SH-SY5Y (cell line): ENCODE data around the gene ANKRD2.

Experiments used
- GATA2 ChIP-seq: IDR thresholded peaks from 2 replicates; pipeline ENCODE4 v1.6.1; 2011; ENCODE audit warnings: mild to moderate bottlenecking, low read depth, low read length
- GATA3 ChIP-seq: IDR thresholded peaks from 2 replicates; pipeline ENCODE4 v1.6.1; 2011; ENCODE audit warnings: low read depth, mild to moderate bottlenecking, low read length, moderate library complexity

The ANKRD2 gene, protein sequence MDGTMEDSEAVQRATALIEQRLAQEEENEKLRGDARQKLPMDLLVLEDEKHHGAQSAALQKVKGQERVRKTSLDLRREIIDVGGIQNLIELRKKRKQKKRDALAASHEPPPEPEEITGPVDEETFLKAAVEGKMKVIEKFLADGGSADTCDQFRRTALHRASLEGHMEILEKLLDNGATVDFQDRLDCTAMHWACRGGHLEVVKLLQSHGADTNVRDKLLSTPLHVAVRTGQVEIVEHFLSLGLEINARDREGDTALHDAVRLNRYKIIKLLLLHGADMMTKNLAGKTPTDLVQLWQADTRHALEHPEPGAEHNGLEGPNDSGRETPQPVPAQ

DNA sequence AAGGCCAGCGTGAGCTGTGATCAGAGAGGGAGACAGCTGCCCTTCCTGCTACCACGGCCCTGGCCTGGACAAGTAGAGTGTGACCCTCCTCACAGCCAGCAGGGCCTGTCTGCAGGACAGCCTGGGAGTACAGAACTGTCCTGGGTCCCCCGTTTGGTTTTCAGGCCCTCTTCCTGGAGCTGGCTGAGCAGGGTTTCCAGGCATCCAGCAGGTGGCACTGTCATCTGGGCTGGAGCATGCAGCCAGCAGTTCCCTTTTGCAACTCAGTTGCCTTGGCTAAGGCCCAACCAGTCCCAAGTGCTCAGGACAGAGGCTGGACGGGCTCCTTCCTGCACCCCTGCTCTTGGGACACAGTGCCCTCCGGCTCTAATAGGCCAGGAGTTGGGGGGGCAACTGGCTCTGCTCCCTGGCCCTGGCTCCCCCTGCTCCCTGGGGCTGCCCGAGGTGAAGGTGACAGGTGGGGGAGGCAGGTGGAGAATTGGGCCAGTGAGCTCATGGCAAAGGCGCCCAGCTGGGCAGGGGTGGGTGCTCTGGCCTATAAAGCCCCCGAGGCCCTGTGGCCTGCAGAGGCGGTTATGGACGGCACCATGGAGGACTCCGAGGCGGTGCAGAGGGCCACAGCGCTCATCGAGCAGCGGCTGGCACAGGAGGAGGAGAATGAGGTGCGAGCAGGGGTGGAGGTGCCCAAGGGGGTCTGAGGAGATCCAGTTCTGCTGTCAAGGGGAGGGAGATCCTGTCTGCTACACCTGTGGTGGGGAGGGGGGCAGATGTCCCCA, at the start of gene ANKRD2:
Gene ANKRD2, plus strand, starts transcription at position 566 of the 776 bp plus-strand sequence. Its CDS starts 10 bp downstream, at position 576.
- TF ChIP-seq GATA2 (no peak), GATA3 (no peak)

DNA sequence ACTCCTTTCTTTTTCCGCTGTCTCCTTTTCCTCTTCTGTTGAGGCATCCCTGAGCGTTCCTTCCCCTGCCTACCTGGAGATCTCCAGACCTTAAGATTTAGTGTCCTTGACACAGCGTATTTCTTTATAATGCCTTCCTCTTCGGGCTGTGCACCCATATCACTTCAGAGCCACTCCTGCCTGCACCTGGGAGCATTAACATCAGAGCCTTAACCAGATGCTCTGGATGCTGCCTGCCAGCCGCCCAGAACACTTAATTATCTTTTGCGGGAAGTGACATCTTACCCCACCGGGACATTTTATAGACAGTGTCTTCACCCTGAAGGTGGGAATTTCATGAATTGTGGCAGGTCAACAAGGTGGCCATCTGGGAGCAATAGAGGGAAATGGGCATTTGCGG, 49.6 kb upstream of the ANKRD2 start:
- no peak for TF ChIP-seq GATA3
- TF ChIP-seq GATA2: no peak

DNA sequence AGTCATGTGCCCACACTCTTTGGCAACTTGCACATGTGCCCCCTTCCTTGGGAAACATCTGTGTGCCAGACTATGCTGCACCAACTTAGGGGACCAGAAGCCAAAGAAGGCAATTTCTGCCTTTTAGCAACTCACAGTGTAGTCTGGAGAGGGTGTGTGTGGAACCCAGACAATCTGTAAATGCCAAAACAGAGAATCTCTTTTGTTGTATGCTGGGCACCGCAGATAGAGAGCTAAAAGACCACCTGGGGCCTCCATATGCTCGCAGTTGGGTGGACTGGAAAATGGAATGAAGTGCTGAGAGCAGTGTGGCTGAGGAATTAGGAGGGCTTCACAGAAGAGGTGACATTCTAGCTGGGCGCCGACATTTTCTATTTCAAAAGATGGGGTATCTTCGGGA, 47.5 kb upstream of the ANKRD2 start:
- no peak for TF ChIP-seq GATA2

DNA sequence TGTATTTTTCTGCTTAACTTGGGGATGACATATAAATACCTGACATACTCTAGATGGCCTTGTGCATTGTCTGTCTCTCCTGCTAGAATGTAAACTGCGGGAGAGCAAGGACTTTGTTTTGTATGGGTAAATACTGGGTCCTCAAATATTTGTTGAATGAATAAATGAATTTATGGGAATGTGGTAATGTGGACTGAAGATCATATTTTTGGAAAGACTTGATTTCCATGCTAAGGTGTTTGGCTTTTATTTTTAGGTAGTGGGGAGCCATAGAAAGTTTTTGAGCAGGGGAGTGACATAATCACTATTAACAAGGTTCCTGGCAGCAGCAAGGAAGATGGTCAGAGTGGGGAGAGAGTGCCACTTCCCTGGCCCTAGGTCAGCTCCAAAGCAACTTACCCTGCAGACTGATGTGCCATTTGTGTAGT, 46.9 kb upstream of the ANKRD2 start:
- TF ChIP-seq GATA2 (no peak), GATA3 (no peak)

DNA sequence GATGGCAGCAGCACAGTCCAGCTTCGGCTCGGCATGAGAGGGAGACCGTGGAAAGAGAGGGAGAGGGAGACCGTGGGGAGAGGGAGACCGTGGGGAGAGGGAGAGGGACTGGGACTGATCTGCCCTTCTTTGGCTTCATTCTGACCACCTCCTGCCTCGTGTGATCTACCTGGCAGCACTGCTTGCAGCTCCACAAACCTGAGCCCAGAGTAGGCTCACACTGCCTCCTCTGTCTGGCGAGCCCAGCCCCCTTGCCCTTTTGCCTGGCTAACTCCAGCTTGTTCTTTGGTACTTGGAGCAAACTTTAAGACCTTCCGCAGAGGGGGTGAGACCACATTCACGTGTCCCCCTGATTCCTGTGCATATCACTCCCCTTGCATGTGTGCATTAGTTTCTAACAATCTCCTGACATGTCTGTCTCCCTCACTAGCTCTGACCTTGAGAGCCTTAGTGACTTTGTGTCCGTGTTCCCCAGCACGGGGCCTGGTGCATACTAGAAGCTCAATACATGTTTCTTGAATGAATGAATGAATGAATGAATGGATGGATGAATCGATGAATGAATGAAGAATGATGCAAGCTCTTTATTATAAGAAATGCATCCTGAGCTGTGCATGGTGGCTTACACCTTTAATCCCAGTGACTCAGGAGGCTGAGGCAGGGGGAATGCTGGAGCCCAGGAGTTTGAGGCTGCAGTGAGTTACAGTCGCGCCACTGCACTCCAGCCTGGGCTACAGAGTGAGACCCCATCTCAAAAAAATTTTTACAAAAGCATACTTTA, 42.7 kb upstream of the ANKRD2 start:
- TF ChIP-seq GATA2 (no peak), GATA3 (no peak)

DNA sequence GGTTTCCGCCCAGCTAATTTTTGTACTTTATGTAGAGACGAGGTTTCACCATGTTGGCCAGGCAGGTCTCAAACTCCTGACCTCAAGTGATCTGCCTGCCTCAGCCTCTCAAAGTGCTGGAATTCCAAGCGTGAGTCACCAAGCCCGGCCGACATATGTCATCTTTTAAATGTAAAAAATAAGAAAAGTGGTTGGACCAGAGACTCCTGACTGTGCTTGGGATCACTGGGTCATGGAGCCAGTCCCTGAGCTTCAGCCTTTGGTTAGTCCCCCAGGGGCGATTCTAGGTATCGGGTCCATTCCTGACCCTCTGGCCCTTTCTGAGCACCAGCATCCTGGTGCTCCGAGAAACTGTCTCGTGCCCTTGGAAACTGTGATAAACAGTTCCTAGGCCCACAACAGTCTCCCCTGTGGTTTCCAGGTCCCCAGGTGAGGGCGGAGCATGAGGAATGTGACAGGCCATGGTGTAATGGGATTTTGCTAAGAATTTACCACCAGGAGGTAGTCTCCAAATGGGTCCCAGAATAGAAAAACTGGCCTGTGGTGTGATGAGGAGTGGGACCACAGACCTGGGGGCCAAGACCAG, 41.1 kb upstream of the ANKRD2 start:
- TF ChIP-seq GATA3 (no peak), GATA2 (no peak)

DNA sequence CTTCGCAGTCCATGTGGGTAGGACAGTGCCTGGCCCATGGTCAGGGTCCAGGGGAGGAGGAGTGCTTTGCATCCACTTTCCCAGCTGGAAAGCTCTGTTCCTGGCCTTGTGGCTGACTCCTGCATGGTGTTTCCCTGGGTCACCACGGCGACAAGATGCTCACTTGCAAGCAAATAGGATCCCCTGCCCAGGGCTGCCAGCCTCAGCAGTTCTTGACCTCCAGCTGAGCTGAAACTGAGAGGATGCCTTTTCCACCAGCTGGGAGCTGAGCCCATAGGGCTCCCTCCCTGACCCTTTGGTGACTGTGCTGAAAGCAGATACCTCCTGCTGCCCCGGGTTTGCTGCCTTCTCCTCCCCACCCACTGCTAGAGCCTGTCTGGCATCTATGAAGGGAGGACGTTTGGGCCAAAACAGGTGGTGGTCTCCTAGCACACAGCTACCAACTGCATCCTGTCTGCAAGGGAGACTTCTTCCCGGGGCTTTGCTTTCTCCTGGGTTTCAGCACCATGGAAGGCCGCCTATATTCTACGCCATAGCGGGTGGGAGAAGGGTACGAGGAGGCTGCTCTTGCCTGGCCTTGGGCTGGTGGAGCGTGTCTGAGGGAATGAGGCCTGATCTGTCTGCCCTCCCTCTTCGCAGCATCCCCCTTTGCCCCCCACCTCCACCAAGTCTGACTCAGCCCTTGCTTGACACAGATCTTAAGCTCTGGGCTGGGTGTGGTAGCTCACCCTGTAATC, 39.5 kb upstream of the ANKRD2 start:
- TF ChIP-seq GATA2 (no peak), GATA3 (no peak)

DNA sequence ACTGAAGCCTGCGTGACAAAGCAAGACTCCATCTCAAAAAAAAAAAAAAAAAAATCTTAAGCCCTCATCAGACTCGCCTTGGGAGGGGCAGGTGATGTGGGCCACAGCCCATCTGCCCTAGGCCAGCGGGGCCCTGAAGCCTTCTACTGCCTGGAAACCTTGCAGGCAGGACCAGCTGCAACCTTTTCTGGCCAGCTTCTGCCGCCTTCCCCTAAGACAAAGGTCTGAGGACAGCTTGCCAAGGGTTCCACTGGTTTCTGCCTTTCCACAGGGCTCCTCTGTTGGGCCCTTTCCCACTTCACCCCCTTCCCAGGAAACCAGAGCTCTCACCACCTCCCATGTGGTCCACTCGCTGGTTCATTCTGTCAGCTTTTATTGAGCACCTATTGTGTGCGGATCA, 38.7 kb upstream of the ANKRD2 start:
- TF ChIP-seq GATA2 (no peak), GATA3 (no peak)

DNA sequence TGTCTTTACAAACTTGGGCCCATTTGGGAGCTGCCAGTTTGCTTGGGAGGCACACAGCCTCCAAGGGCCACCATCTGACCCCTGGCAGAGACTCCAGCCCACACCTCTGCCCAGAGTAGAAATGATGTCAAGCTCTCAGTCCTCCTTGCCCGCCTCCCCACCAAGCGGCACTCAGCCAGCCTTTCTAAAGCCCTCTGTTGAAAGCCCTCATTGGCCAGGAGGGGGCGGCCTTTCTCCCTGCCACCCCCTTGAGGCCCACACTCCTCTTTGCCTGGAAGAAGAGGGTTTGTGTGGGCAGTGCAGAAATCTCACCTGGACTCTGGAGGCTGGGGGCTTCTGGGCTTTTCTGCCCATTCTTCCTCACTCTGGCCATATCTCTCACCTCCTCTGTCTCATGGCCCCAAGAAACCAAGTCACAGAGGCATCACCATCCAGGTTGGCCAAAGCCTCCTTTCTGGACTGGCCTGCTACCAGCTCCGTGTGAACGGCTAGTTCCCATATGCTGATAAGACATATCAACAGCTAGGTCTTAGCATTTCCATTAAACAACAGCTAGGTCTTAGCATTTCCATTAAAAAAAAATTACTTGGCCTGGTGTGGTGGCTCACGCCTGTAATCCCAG, 37.7 kb upstream of the ANKRD2 start:
- TF ChIP-seq GATA2 (no peak), GATA3 (no peak)

DNA sequence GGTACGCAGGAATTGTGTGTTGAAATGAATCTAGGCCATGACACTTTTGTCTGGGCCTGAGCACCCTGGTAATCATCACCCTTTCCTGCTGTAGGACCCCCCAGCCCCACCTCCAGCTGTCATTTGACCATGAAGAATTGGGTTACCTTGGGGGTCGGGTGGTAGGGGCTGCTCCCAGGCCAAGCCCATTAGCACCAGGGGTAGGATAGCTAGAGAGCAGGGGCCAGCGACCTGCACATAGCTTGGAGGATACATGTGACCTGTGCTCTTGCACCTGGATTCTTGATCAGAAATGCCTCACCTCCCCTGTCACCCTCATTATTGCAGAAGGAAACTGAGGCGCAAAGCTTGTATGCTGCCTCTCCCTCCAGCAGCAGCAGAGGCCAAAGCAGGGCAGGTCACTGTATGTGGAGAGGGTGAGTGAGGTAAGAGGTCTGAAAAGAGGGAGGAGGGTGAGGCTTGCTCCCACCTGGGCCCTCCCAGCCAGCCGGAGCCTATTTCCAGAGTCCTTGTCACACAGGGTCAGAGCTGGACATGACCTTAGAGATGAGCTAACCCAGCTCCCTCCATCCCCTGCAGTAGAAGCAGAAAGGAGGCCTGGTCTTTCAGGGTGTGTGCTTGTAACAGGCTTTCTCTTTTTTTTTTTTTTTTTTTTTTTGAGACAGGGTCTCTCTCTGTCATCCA, 35.3 kb upstream of the ANKRD2 start:
- TF ChIP-seq GATA2: no peak
- TF ChIP-seq GATA3: no peak

DNA sequence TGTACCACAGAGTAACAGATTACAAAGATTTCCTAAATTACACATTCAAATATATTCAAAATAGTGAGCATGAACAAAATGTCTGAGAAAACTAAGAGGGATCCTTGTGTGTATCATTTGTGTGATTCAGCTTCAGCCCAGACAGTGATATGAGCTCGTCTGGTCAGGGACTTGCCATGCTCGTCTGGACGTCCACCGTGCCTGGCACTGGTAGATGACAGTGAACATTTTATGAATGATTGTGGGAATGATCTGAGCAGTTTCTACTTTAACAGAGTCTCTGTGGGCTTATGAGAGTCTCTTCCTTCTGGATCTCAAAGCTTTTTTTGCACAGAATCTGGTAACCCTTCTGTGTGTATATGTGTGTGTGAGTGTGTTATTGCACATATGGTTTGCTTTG, 34.2 kb upstream of the ANKRD2 start:
- no peak for TF ChIP-seq GATA3
- no peak for TF ChIP-seq GATA2

DNA sequence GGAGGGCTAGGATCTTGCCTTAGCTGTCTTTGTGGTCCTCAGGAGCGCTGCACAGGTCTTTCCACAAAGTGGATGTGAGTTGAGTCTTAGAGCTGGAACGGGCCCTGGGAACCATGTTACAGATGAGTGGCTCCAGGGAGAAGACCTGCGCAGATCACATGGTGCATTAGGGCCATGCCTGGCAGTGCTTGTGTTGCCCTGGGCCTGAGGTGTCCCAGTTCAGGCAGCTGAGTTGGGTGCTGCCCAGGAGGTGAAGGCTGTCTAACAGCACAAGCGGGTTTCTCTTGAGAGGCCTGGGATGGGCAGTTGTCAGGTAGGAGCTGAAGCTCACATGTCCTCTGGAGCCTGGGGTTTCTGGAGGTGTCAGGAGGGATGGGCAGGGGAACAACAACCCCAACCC, 33.7 kb upstream of the ANKRD2 start:
- TF ChIP-seq GATA3 (no peak), GATA2 (no peak)

DNA sequence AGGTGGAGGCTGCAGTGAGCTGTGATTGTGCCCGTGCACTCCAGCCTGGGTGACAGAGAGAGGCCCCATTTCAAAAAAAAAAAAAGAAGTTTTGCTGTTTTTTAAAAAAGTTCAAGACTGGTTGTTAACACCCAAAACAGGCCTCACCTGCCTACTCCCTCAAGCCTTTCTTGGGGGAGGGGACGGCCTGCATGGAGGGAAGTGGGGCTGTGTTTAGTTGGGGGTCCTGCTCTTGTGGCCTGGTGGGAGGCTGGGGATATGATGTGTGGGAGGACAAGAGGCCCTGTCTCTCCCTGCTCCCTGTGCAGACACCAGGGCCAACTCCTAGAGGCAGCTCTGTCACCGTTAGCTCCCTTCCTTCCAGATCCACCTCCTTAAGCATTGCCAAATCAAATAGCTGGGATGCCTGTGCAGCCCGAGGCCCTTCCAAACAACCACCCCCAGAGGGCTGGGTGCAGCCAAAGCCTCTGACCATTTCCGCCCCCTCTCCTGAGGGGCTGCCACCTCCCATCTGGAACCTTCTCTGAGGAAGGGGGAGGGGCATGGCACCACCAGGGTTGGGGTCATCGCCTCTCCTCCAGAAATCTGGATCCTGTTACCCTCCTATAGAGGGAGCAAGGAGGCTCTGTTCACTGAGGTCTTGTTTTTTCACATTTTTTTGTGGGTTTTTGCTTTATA, 32.9 kb upstream of the ANKRD2 start:
- TF ChIP-seq GATA2 (no peak), GATA3 (no peak)
